Midbrain (tissue), 1 donor: ENCODE data around the gene LHFPL2.
"Not testable (repeated sequence)": the region's sequence is repeated elsewhere in the genome, so short reads cannot be mapped to it uniquely, and the experiment has no call there.

Experiments
- DNase-seq: peaks from one replicate; lab custom pipeline; 2025; lab: John Stamatoyannopoulos, UW

Gene LHFPL2

GRCh38 chr5:78467752-78468357 lies 180.7 kb downstream of the LHFPL2 start:
- peak; percentile 18 for DNase-seq

DNA sequence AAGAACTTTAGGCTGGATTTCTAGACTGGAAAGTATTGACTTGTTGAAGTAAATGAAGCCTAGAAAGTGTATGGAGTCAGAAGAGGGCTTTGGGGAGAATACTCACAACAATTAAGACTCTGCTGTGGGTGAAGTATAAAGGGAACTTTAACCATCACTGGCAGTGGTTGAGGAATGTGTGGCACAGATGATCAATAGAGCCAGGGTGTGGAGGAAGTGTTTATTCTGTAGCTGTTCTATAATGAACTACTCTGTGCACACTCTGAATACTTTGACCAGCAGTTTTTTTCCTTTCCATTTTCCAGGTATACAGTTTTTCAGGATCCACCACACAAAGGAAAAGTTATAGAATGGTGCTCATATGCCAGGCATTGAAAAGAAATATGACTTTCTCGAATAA lies 181.4 kb downstream of the LHFPL2 start:
- no peak for DNase-seq

GRCh38 chr5:78458843-78459242 lies 189.7 kb downstream of the LHFPL2 start:
- DNase-seq, result no peak

- DNase-seq, result not testable (repeated sequence)
Observed at GRCh38 chr5:78457507-78457906, 191.1 kb downstream of the LHFPL2 start.

GRCh38 chr5:78449103-78449502 lies 199.5 kb downstream of the LHFPL2 start:
- no peak for DNase-seq

DNA sequence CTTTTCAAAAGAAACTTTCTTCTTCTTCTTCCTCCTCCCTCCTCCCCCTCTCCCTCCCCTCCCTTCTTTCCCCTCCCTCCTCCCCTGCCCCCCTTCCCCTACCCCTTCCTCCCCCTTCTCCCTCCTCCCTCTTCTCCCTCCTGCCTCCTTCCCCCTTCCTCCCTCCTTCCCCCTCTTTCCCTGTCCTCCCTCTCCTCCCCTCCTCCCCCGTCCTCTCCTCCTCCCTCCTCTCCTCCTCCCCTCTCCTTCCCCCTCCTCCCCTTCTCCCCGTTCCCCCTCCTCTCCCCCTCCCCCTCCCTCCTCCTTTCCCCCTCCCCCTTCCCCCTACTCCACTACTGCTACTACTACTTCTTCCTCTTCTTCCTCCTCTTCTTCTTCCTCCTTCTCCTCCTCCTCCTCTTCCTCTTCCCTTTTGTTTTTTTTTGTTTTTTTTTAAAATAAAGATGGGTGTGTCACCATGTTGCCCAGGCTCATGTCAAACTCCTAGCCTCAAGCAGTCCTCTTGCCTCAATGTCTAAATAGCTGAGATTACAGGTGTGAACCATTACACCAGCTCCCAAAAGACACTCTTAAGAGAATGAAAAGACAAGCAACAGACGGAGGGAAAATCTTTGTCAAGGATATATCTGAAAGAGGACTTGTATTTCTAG lies 200.7 kb downstream of the LHFPL2 start:
- no peak for DNase-seq
